ENCODE measurements around the gene PNMA5.
A peak's percentile ranks its signal among the peaks of the same experiment; 100 is the strongest.
"Not testable (repeated sequence)": the region's sequence is repeated elsewhere in the genome, so short reads cannot be mapped to it uniquely, and the experiment has no call there.

Gene PNMA5

DNA sequence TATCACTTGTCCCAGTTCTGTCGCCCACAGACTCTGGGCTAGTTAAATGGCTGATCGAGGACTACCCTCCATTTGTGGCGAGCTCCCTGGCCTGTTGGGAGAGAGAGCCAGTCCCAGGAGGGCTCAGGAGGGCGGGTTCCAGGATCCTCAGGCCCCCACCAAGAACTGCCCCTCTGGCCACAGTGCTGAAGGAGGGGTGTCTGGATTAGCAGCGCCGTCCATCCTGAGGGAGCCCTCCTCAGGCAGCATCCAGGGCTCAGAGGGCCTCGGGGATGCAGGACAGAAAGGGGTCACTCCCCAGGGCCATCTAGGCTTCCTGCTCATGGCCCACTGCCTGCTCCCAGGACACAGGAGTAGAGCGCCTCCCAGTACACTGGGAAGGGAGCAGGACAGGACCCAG is 6.1 kb downstream of the PNMA5 start:
- H3K4me3 ChIP-seq (ENCODE audit: low read depth, low read length): no peak overlapping the region
- TF ChIP-seq CTCF (IDR thresholded peaks at IDR 0.05; ENCODE audit: low read depth, low read length): no peak

DNA sequence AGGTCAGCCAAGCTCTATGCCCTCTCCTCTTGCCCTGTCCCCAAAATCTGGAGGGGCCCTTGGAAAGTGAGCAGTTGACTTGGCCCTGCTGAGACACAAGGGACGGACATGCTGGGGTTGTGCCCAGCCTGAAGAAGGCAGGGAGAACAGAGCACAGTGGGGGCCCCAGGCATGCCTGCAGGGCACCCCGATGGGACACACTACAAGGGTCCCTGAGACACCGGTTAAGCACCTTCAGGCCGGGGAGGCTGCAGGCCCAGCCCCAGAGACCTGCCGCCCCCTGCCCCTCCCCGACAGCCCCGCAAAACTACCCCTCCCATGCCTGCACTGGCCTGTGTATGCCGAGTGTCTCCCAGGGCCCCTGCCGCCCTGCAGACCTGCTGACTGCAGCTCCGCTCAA is 6.8 kb downstream of the PNMA5 start:
- not testable (repeated sequence) for H3K4me3 ChIP-seq (ENCODE audit: low read depth, low read length)

- H3K4me3 ChIP-seq (ENCODE audit: low read depth, low read length): not testable (repeated sequence)
Observed at GRCh38 chrX:152985383-152985782, 8.5 kb downstream of the PNMA5 start.

DNA sequence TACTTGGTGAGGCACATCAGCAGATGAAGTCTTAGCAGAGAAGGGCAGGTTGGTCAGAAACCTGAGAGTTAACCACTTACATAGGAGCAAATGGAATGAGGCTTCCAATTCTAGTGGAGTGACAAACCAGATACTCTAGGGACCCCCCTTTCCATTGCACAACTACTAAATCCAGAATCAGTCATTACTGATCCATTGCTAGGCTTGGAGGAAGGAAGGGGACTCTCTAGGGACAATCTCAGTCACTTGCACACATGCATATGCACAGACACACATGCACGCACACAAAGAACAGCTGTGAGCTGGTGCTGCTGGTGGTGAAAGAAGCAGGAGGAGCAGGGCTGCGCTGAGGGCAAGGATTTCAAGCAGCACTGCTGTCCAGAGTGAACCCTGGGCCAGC is 25.7 kb downstream of the PNMA5 start:
- TF ChIP-seq CTCF (IDR thresholded peaks at IDR 0.05; ENCODE audit: low read depth, low read length): no peak
- no peak overlapping the region for H3K4me3 ChIP-seq (ENCODE audit: low read depth, low read length)

DNA sequence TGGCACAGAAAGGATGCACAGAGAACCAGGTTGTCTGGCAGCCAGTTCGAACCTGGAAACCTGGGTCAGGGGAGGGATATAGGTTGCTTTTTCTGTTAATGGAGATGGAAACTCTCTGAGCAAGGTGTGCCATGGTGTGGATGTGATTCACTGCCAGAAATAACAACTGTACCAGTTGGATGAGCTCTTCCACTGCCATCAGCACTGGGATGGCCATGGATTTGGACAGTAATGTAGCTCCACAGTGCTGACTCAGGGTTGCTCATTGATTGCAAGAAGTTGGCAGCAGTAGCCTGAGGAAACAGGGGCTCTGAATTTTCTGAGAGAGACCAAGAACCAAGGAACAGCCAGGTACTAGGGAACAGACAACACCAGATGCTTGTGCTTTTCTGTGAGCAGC is 33.8 kb downstream of the PNMA5 start:
- no peak for TF ChIP-seq CTCF (IDR thresholded peaks at IDR 0.05; ENCODE audit: low read depth, low read length)
- H3K4me3 ChIP-seq (ENCODE audit: low read depth, low read length): no peak overlapping the region

DNA sequence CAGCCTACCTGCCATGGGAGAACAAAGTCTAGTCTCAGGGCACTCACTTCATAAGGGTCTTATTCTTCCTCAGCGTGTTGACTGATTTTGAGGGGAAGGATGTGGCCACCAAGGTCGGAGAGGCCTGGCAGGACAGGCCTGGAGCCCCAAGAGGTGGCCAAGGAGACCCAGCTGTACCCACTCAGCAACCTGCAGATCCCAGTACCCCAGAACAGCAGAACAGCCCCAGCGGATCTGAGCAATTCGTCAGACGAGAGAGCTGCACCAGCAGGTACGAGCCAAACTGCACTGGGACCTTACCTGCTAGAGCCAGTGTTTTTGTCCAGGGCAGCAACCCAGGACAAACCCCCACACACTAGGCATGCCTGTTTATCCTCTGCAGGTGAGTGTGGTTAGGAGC is 34.3 kb downstream of the PNMA5 start:
- TF ChIP-seq CTCF (IDR thresholded peaks at IDR 0.05; ENCODE audit: low read depth, low read length): no peak
- no peak overlapping the region for H3K4me3 ChIP-seq (ENCODE audit: low read depth, low read length)

DNA sequence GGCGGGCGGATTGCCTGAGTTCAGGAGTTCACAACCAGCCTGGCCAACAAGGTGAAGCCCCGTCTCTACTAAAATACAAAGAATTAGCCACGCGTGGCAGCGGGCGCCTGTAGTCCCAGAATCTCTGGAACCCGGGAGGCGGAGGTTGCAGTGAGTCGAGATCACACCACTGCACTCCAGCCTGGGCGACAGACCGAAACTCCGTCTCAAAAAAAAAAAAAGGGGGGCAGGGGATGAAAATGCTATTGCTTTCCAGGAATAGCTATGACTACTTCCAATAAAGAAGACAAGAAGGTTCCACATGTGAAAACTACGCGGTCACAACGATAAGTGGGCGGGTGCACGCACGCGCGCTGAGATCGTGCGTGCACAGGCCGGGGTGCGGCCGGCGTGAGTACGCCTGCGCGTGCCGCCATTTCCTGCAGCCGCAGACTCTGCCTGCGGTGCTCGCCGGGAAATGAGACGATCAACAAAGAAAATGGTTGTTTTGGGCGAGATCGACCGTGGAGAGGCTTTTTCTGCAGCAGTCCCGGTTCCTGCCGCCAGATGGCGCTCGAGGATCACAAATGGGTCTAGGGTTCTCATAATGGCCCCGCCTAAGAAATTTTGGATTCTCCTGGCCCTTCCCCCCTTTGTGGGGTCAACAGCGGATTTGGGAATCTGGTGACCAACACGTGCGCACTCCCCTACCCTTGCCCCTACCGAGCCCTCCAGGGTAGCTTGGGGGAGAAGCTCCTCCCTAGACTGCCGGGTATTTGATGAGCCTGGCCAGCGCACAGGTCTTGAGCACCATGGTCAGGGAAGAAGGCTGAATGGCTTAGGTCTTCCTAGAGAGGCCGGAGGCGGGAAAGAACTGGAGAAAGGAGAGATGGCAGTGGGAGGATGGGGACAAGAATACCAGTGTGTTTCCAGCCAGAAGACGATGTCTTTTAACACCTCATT is 35.1 kb downstream of the PNMA5 start:
- H3K4me3 ChIP-seq (ENCODE audit: low read depth, low read length): no peak overlapping the region
- TF ChIP-seq CTCF (IDR thresholded peaks at IDR 0.05; ENCODE audit: low read depth, low read length): peak; percentile 83

DNA sequence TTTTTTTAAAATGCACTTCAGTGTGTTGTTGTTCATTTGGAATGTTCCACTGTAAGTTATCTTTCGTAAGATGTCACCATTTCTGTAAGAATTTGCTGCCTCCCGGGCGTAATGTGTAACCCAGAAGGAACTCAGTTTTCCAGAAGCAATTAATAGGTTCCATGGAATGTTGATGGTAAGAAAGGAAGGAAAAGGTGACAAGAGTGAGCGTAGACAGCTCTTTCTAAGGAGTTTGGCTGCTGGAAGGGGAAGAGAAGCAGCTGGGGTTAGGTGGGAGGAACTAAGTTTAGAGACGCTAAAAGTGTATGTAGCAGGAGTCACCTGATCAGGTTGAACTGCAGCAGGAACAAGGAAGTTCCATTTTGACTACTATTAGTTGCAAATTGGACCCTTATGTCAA is 35.9 kb downstream of the PNMA5 start:
- no peak for TF ChIP-seq CTCF (IDR thresholded peaks at IDR 0.05; ENCODE audit: low read depth, low read length)
- no peak overlapping the region for H3K4me3 ChIP-seq (ENCODE audit: low read depth, low read length)
